ENCODE data around the gene DCAF17.

The DCAF17 gene

GRCh38 chr2:171523088-171524017, 89.3 kb downstream of the DCAF17 start (continued):
- TF ChIP-seq, protein P1, sequence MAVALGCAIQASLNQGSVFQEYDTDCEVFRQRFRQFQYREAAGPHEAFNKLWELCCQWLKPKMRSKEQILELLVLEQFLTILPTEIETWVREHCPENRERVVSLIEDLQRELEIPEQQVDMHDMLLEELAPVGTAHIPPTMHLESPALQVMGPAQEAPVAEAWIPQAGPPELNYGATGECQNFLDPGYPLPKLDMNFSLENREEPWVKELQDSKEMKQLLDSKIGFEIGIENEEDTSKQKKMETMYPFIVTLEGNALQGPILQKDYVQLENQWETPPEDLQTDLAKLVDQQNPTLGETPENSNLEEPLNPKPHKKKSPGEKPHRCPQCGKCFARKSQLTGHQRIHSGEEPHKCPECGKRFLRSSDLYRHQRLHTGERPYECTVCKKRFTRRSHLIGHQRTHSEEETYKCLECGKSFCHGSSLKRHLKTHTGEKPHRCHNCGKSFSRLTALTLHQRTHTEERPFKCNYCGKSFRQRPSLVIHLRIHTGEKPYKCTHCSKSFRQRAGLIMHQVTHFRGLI (tag by site-specific recombination; IDR thresholded peaks at IDR 0.05) = 0 out of 2 replicates have a peak, but pooled peaks have one; percentile 37
- no peak for TF ChIP-seq ZNF473 (tag by site-specific recombination; IDR thresholded peaks at IDR 0.05)
- no peak for TF ChIP-seq BCL6B (tag by site-specific recombination; IDR thresholded peaks at IDR 0.05)
- TF ChIP-seq ZBTB17 (tag by site-specific recombination; IDR thresholded peaks at IDR 0.05) = peak; percentile 17; the same call in 1 of the 2 replicates
- TF ChIP-seq ZNF423 (tag by site-specific recombination; IDR thresholded peaks at IDR 0.05) = peak; percentile 75
- TF ChIP-seq, protein P2, sequence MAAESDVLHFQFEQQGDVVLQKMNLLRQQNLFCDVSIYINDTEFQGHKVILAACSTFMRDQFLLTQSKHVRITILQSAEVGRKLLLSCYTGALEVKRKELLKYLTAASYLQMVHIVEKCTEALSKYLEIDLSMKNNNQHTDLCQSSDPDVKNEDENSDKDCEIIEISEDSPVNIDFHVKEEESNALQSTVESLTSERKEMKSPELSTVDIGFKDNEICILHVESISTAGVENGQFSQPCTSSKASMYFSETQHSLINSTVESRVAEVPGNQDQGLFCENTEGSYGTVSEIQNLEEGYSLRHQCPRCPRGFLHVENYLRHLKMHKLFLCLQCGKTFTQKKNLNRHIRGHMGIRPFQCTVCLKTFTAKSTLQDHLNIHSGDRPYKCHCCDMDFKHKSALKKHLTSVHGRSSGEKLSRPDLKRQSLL (tag by site-specific recombination; IDR thresholded peaks at IDR 0.05) = peak; percentile 83
- TF ChIP-seq ZBTB8A (tag by site-specific recombination; IDR thresholded peaks at IDR 0.05) = peak; percentile 86
- peak; percentile 40; the same call in 1 of the 2 replicates for TF ChIP-seq EGR2 (tag by site-specific recombination; IDR thresholded peaks at IDR 0.05; ENCODE audit: low read depth)
- TF ChIP-seq ZBTB48 (tag by site-specific recombination; IDR thresholded peaks at IDR 0.05) = no peak
- TF ChIP-seq FEZF1 (tag by site-specific recombination; IDR thresholded peaks at IDR 0.05) = no peak
- TF ChIP-seq, protein P3, sequence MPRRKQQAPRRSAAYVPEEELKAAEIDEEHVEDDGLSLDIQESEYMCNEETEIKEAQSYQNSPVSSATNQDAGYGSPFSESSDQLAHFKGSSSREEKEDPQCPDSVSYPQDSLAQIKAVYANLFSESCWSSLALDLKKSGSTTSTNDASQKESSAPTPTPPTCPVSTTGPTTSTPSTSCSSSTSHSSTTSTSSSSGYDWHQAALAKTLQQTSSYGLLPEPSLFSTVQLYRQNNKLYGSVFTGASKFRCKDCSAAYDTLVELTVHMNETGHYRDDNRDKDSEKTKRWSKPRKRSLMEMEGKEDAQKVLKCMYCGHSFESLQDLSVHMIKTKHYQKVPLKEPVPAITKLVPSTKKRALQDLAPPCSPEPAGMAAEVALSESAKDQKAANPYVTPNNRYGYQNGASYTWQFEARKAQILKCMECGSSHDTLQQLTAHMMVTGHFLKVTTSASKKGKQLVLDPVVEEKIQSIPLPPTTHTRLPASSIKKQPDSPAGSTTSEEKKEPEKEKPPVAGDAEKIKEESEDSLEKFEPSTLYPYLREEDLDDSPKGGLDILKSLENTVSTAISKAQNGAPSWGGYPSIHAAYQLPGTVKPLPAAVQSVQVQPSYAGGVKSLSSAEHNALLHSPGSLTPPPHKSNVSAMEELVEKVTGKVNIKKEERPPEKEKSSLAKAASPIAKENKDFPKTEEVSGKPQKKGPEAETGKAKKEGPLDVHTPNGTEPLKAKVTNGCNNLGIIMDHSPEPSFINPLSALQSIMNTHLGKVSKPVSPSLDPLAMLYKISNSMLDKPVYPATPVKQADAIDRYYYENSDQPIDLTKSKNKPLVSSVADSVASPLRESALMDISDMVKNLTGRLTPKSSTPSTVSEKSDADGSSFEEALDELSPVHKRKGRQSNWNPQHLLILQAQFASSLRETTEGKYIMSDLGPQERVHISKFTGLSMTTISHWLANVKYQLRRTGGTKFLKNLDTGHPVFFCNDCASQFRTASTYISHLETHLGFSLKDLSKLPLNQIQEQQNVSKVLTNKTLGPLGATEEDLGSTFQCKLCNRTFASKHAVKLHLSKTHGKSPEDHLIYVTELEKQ (tag by site-specific recombination; IDR thresholded peaks at IDR 0.05; ENCODE audit: borderline replicate concordance) = no peak
- TF ChIP-seq ZNF169 (tag by site-specific recombination; IDR thresholded peaks at IDR 0.05) = no peak
- TF ChIP-seq HIC1 (tag by site-specific recombination; IDR thresholded peaks at IDR 0.05) = peak; percentile 74
- no peak for TF ChIP-seq ZNF639 (tag by site-specific recombination; IDR thresholded peaks at IDR 0.05)
- no peak for TF ChIP-seq ZNF132 (tag by site-specific recombination; IDR thresholded peaks at IDR 0.05; ENCODE audit: borderline replicate concordance)
- TF ChIP-seq ZNF10 (tag by site-specific recombination; IDR thresholded peaks at IDR 0.05) = 0 out of 2 replicates have a peak, but pooled peaks have one; percentile 56
- TF ChIP-seq, protein P4, sequence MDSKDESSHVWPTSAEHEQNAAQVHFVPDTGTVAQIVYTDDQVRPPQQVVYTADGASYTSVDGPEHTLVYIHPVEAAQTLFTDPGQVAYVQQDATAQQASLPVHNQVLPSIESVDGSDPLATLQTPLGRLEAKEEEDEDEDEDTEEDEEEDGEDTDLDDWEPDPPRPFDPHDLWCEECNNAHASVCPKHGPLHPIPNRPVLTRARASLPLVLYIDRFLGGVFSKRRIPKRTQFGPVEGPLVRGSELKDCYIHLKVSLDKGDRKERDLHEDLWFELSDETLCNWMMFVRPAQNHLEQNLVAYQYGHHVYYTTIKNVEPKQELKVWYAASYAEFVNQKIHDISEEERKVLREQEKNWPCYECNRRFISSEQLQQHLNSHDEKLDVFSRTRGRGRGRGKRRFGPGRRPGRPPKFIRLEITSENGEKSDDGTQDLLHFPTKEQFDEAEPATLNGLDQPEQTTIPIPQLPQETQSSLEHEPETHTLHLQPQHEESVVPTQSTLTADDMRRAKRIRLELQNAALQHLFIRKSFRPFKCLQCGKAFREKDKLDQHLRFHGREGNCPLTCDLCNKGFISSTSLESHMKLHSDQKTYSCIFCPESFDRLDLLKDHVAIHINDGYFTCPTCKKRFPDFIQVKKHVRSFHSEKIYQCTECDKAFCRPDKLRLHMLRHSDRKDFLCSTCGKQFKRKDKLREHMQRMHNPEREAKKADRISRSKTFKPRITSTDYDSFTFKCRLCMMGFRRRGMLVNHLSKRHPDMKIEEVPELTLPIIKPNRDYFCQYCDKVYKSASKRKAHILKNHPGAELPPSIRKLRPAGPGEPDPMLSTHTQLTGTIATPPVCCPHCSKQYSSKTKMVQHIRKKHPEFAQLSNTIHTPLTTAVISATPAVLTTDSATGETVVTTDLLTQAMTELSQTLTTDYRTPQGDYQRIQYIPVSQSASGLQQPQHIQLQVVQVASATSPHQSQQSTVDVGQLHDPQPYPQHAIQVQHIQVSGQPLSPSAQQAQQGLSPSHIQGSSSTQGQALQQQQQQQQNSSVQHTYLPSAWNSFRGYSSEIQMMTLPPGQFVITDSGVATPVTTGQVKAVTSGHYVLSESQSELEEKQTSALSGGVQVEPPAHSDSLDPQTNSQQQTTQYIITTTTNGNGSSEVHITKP (tag by site-specific recombination; IDR thresholded peaks at IDR 0.05) = peak; percentile 35
- TF ChIP-seq SP2 (tag by site-specific recombination; IDR thresholded peaks at IDR 0.05) = peak; percentile 61
- TF ChIP-seq ZFP37 (tag by site-specific recombination; IDR thresholded peaks at IDR 0.05) = peak; percentile 68; the same call in 1 of the 2 replicates
- TF ChIP-seq ZIC2 (tag by site-specific recombination; IDR thresholded peaks at IDR 0.05) = peak; percentile 94
- TF ChIP-seq HOXD13 (CRISPR knock-in tag; IDR thresholded peaks at IDR 0.05; ENCODE audit: borderline replicate concordance) = no peak
- TF ChIP-seq ZNF174 (tag by site-specific recombination; IDR thresholded peaks at IDR 0.05) = no peak
- TF ChIP-seq ZNF335 (tag by site-specific recombination; conservative IDR thresholded peaks at IDR 0.05) = peak; percentile 22

All from HEK293 (cell line).